ENCODE measurements around the gene MICAL3. TPM values are rescaled to one million over a fixed set of nuclear protein-coding genes. Genes with fewer than 3 reads are reported as not detected.
"Not testable (repeated sequence)": the region's sequence is repeated elsewhere in the genome, so short reads cannot be mapped to it uniquely, and the experiment has no call there.

The MICAL3 gene
- total RNA-seq, 2 experiments from 2014 or later: 30.3 to 31.4 TPM

DNA sequence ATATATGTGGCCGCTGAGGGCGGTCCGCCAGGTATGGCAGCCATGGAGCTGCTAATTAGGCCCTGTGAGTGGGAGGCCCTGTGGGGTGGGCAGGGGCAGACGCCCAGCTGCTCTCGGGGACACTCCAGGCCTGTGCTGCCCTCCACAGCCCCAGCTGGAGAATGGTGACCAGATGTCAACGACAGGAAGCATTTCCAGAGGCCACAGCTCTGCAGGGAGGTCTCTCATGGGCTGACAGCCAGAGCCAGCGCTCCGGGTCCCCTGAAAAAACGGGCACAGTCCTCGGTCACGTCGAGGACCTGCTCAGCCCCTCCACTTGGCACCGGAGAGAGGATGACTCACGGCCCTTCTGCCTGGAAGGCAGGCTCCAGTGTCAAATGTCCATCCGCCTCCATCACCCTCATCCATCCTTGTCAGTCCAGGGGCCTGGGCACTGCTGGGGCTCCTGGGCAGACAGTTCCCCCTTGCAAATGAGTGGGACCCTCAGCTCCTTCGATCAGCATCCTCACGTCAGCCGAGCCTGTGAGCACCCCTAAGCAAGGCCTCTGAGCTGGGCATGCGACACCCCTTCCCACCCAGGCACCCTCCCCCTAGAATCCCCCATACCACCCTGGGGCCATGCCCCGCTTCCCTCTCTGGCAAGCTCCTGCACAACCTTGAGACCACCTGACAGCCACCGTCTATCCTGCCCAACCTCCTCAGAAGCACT, 252.0 kb downstream of the MICAL3 start:
- Mint-ChIP-seq H3K4me1 (peaks cover 51% of the 10 kb centered on the region), H3K36me3 (ENCODE audit: low read depth) (no peaks in the 10 kb centered on the region), H3K9me3 (no peaks in the 10 kb centered on the region)

DNA sequence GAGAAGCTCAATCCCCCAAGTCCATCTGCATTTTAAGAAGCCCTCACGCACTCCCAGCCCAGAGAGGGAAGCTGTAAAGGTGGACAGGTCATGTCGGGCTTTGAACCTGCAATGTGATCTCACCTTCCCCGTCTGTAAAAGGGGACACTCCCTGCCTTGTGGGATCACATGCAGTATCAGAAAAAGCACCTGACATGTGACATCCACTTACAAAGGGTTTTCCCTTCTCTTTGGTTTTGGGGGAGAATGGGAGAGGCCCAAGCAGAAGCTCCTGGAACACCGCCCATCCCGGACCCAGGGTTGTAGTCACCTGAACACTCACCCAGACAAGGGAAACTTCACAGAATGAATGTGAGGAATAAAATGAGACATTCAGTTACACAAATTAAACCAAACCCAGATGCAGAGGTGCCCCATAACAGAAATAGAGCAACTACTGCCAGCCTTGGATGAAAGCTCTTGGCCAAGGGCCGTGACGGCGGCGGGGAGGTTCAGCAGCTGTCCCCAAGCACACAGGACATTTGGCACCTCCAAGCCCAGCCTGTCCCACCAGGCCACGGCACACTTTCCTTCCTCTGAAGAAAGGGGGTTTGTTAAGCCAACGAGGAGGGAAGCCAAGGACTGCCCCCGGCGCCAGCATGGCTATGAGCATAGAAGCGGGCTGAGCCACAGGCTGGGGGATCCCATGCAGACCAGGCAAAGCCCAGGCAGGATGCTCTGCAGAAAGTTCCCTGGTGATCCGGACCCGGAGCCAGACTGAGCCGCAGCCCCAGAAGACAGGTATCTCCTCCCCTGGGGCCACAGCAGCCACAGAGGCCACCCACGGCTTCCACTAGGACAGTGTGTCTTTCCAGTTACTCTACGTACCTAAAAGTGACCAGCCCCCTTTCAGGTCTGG, 253.9 kb downstream of the MICAL3 start:
- no peaks in the 10 kb centered on the region for H3K36me3 Mint-ChIP-seq (ENCODE audit: low read depth)
- peaks cover 42% of the 10 kb centered on the region for H3K27me3 Mint-ChIP-seq
- DNase-seq: no peak
- H3K9me3 Mint-ChIP-seq: no peaks in the 10 kb centered on the region
- ChIA-PET POLR2A (interaction anchor here (0.9 to 1.1 kb wide), 2 partner anchors 9 to 14 kb away, joined by 3 read pairs; no protein-coding TSS in a partner anchor), CTCF (interaction anchor here (1.4 to 6.8 kb wide), 2 partner anchors 15 to 29 kb away, joined by 4 to 32 read pairs; no protein-coding TSS in a partner anchor)
- peaks cover 34% of the 10 kb centered on the region for H3K4me1 Mint-ChIP-seq
- no peak overlapping the region for H3K4me3 Mint-ChIP-seq
- no peak overlapping the region for H3K27ac Mint-ChIP-seq

More for the DNA sequence above, 252.0 kb downstream of the MICAL3 start:
- no peak for DNase-seq
- POLR2A ChIA-PET: interaction anchor here (1.0 to 2.3 kb wide), 3 partner anchors 13 to 305 kb away, joined by 3 to 13 read pairs (median 5); partner anchors contain the start of genes BCL2L13 and PEX26
- CTCF ChIA-PET: interaction anchor here (0.9 to 4.6 kb wide), 3 partner anchors 13 to 304 kb away, joined by 3 to 29 read pairs (median 8); no protein-coding TSS in a partner anchor
- H3K4me3 Mint-ChIP-seq: peak overlapping the region; percentile 79
- peaks cover 39% of the 10 kb centered on the region for H3K27me3 Mint-ChIP-seq
- H3K27ac Mint-ChIP-seq: no peak overlapping the region

DNA sequence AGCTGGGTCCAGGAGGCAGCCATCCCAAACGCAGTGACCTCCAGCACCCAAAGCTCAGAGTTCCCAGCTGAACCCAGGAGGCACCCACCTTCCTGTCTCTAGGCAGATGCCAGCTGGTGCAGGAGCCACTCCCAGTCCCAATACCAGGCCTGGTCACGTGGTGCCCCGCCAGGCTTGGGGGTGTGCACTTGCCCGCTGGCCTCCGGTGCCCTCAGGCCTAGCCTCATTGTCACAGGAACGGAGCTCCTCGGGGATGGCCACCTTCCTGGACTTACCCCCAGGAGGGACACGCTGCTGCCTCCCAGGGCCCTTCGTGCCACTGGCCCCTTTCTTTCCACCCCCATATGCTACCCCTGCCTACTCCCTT, 254.7 kb downstream of the MICAL3 start:
- ChIA-PET POLR2A (interaction anchor here (0.9 to 1.1 kb wide), 2 partner anchors 10 to 15 kb away, joined by 3 read pairs; no protein-coding TSS in a partner anchor), CTCF (interaction anchor here (1.4 to 6.8 kb wide), 2 partner anchors 16 to 28 kb away, joined by 4 to 32 read pairs; no protein-coding TSS in a partner anchor)
- no peak overlapping the region for H3K27ac Mint-ChIP-seq
- H3K4me1 Mint-ChIP-seq: peaks cover 29% of the 10 kb centered on the region
- no peak overlapping the region for H3K4me3 Mint-ChIP-seq
- peaks cover 44% of the 10 kb centered on the region for H3K27me3 Mint-ChIP-seq
- no peak for DNase-seq
- no peaks in the 10 kb centered on the region for H3K36me3 Mint-ChIP-seq (ENCODE audit: low read depth)
- H3K9me3 Mint-ChIP-seq: no peaks in the 10 kb centered on the region

DNA sequence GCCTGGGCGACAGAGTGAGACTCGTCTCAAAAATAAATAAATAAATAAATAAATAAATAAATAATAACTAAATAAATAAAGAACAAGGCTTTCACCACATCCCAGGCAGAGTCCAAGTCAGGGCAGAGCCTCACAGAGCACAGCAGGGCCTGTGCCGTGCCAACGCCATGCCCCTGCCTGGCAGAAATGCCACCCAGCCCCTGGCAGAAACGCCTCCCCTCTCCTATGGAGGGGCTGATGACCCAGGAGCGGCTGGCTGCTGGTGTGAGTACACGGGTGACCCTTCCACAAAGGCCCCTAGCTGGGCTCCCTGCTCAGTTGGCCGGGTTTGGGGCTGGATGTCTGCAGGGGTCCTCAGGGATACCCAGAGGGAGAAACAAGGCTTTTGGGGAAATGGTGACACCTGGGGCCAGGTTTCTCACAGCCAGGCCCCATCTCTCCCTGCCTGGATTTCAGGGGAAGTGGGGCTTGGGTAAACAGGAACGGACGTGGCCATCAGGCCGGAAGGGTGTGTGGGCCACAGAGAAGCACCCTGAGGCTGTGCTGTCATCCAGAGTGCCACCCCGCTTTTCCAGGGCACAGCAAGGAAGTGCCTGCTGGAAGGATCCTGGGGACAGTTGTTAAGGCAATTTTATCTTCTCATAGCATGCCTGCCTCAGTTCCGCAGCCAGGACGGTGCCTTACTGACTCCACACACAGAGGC, 255.2 kb downstream of the MICAL3 start:
- no peaks in the 10 kb centered on the region for H3K9me3 Mint-ChIP-seq

DNA sequence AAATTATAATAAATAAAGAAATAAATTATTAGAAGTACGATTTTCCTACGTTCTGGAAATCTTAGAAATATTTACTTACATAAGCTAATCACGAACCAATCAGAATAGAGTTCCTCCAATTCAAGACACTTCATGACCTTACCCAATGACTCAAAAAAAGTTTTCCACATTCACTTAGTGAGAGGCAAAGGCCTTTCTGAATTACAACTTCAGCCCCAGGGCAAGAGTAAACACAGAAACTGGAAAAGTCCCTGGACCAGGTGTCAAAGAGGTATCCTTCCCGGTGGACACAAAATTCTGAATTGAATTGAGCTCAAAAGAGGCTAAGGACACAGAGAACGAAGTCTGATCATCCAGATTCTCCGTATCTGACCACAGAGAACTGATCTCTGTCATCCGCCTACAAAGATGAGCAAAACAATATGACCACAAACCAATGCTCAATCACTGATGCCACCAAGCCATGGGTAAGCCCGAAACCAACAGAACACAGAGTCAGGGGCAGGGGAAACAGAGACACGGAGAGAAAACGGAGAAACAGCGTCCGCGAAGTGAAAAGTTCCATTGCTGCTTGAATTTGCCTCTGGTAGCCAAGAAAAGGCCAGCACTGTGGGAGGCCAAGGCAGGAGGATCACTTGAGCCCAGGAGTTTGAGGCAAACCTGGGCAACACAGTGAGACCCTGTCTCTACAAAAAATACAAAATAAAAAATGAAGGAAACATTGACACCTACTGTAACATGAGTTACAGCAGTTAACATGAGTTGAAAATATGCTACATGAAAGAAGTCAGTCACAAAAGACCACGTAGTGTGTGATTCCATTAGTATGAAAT, 256.9 kb downstream of the MICAL3 start:
- no peaks in the 10 kb centered on the region for H3K36me3 Mint-ChIP-seq (ENCODE audit: low read depth)
- peak overlapping the region; percentile 8 for H3K4me3 Mint-ChIP-seq
- ChIA-PET POLR2A (interaction anchor here (1.2 to 2.4 kb wide), 5 partner anchors 10 to 311 kb away, joined by 3 to 7 read pairs (median 6); partner anchors contain the start of genes BCL2L13 and PEX26), CTCF (interaction anchor here (1.0 to 6.8 kb wide), 4 partner anchors 15 to 26 kb away, joined by 3 to 32 read pairs (median 4); no protein-coding TSS in a partner anchor)
- H3K27ac Mint-ChIP-seq: peak overlapping the region; percentile 7
- H3K4me1 Mint-ChIP-seq: peaks cover 19% of the 10 kb centered on the region
- peak; percentile 74 for DNase-seq
- no peaks in the 10 kb centered on the region for H3K9me3 Mint-ChIP-seq
- peaks cover 41% of the 10 kb centered on the region for H3K27me3 Mint-ChIP-seq

More for the DNA sequence above, 255.2 kb downstream of the MICAL3 start:
- peaks cover 50% of the 10 kb centered on the region for H3K27me3 Mint-ChIP-seq
- no peak overlapping the region for H3K4me3 Mint-ChIP-seq
- no peaks in the 10 kb centered on the region for H3K36me3 Mint-ChIP-seq (ENCODE audit: low read depth)
- CTCF ChIA-PET: interaction anchor here (1.4 to 6.8 kb wide), 2 partner anchors 17 to 27 kb away, joined by 4 to 32 read pairs; no protein-coding TSS in a partner anchor
- H3K4me1 Mint-ChIP-seq: peaks cover 31% of the 10 kb centered on the region
- no peak for DNase-seq
- POLR2A ChIA-PET: interaction anchor here (1.1 to 2.4 kb wide), 2 partner anchors 8 to 10 kb away, joined by 3 to 7 read pairs; no protein-coding TSS in a partner anchor
- no peak overlapping the region for H3K27ac Mint-ChIP-seq

DNA sequence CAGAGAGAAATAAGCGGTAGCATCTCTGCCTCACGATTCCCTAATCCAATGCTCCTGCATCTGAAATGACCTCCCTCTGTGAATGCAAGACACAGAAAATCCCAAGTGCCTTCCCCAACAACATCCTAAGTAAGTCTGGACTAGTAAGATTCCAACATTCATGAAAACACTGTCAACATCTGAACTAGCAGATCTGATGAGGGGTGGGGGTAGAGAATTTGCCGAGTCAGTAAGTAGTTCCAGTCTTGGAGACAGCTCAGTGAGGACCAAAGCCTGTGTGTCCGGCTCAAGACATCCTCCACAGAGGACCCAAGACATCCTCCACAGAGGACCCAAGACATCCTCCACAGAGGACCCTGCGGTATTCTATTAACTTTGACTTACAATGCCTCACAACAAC, 259.5 kb downstream of the MICAL3 start:
- H3K27me3 Mint-ChIP-seq: peaks cover 33% of the 10 kb centered on the region
- ChIA-PET CTCF (interaction anchor here (2.0 to 6.8 kb wide), 2 partner anchors 21 to 311 kb away, joined by 7 to 32 read pairs; no protein-coding TSS in a partner anchor), POLR2A (interaction anchor here (1.2 kb wide), 1 partner anchor 9 kb away, joined by 4 read pairs; no protein-coding TSS in a partner anchor)
- peaks cover 15% of the 10 kb centered on the region for H3K4me1 Mint-ChIP-seq
- not testable (repeated sequence) for H3K36me3 Mint-ChIP-seq (ENCODE audit: low read depth); H3K27ac Mint-ChIP-seq; DNase-seq; H3K4me3 Mint-ChIP-seq; H3K9me3 Mint-ChIP-seq

DNA sequence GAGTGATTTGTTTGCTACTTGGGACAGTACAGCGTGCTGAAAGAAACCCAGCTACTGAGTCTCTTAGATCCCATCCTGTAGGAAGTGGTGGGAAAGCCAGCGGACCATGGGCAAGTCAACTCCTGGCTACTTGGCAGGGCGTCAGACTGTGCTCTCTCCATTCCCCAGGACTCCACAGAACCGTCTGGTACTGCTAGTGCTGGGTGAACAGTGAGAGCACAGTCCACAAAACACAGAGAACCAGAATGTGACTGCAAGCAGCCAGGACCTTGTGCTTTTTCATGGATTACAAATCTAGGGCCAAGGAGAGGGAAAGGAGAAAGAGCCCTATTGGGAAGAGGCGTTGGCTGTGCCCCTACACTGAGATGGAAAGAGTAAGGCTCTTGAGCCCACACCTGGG, 260.3 kb downstream of the MICAL3 start:
- Mint-ChIP-seq H3K36me3 (ENCODE audit: low read depth) (no peaks in the 10 kb centered on the region), H3K27ac (no peak overlapping the region), H3K4me3 (no peak overlapping the region), H3K27me3 (peaks cover 32% of the 10 kb centered on the region), H3K4me1 (peaks cover 15% of the 10 kb centered on the region), H3K9me3 (no peaks in the 10 kb centered on the region)
- POLR2A ChIA-PET: no interaction called here
- DNase-seq: no peak
- CTCF ChIA-PET: interaction anchor here (6.8 kb wide), 1 partner anchor 22 kb away, joined by 32 read pairs; no protein-coding TSS in a partner anchor

DNA sequence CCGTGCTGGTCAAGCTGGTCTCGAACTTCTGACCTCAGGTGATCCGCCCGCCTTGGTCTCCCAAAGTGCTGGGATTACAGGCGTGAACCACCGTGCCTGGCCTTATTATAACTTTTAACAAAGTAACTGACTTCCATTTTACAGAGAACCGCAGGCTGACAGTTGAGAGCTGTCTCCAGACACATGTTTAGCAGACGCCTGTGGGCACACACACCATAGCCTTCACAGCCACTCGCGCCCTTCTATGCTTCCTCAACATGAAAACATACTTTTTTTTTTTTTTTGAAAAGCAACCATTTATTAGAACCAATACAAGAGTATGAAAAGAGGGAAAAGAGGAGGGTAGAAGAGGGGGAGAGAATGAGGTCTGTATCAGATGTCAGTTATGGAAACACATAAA, 260.9 kb downstream of the MICAL3 start:
- H3K4me3 Mint-ChIP-seq; H3K9me3 Mint-ChIP-seq; POLR2A ChIA-PET; H3K27ac Mint-ChIP-seq; DNase-seq; H3K36me3 Mint-ChIP-seq (ENCODE audit: low read depth): not testable (repeated sequence)
- CTCF ChIA-PET: interaction anchor here (1.0 kb wide), 1 partner anchor 22 kb away, joined by 4 read pairs; no protein-coding TSS in a partner anchor
- peaks cover 32% of the 10 kb centered on the region for H3K27me3 Mint-ChIP-seq
- peaks cover 15% of the 10 kb centered on the region for H3K4me1 Mint-ChIP-seq

DNA sequence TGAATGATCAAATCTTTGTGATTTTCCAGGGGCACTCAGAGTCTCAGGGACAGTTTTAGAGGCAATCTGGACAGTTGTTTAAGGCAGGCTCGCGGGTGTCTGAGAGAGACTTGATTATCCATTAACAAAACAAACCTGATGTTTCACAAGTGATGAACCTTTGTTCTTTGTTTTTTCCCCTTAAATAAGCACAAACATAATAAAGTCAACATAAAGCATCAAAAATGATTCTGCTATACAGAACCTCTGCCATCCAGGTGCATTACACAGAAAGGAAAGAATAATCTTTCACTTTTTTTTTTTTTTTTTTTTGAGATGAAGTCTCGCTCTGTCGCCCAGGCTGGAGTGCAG, 263.2 kb downstream of the MICAL3 start:
- ChIA-PET CTCF (no interaction called here), POLR2A (no interaction called here)
- no peak overlapping the region for H3K27ac Mint-ChIP-seq
- peaks cover 24% of the 10 kb centered on the region for H3K27me3 Mint-ChIP-seq
- no peak overlapping the region for H3K4me3 Mint-ChIP-seq
- peaks cover 2% of the 10 kb centered on the region for H3K4me1 Mint-ChIP-seq
- H3K36me3 Mint-ChIP-seq (ENCODE audit: low read depth): no peaks in the 10 kb centered on the region
- H3K9me3 Mint-ChIP-seq: no peaks in the 10 kb centered on the region
- DNase-seq: no peak

DNA sequence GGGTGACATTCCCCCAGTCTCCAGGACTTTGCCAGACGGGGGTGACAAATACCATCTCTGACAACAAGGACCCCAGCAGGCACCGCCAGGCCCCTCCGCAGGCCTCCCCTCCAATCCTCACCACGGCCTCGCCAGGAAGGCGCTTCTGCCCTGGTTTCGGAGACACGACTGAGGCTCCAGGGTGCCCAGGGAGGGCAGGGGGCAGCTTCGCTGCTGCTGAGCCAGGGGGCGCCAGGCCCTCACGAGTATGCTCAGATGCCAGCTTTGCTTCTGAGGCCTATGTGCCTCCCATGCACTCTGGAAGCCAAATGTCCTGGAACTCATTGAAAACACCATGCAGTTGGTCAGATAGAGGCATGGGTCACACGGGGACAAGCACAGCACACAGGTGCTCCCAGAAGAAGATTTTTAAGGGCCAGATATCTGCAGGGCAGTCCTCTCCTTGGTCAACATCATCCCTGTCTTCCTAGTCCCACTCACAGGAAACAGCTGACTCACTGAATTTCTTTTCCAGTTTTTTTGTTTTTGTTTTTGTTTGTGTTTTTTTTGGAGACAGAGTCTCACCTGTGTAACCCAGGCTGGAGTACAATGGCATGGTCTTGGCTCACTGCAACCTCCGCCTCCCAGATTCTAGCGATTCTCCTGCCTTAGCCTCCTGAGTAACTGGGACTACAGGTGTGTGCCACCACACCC, 270.0 kb downstream of the MICAL3 start:
- Mint-ChIP-seq H3K4me3 (no peak overlapping the region), H3K9me3 (no peaks in the 10 kb centered on the region), H3K4me1 (no peaks in the 10 kb centered on the region), H3K27me3 (no peaks in the 10 kb centered on the region), H3K36me3 (ENCODE audit: low read depth) (no peaks in the 10 kb centered on the region), H3K27ac (no peak overlapping the region)
- ChIA-PET POLR2A (interaction anchor here (1.0 kb wide), 1 partner anchor 31 kb away, joined by 3 read pairs; no protein-coding TSS in a partner anchor), CTCF (interaction anchor here (0.7 to 3.1 kb wide), 2 partner anchors 8 to 31 kb away, joined by 4 to 27 read pairs; no protein-coding TSS in a partner anchor)
- DNase-seq: peak; percentile 36

DNA sequence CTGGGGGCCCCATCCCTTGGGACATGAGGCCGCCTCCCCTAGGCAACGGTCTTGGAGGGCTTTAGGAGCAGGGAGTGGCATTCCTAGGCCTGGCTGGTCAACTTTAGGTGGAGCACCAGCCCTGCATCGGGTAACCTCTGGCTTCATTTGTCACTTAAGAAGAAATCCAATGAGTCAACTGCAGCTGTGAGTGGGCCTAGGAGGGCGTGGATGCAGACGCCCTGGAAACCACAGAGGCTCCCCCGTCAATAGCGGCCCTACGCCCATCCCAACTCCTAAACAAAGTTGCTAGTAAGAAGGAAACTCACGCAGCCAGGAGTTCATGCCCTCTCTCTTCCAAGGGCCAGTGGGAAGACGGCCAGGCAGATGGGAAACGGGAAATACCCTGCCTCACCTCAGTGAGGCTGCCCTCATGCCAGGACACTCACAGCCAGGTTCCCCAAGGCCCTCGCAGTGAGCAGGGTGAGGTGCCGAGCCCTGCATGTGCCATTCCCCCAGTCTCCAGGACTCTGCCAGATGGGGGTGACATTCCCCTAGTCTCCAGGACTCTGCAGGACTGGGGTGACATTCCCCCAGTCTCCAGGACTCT, 270.9 kb downstream of the MICAL3 start:
- H3K4me3 Mint-ChIP-seq: no peak overlapping the region
- no peaks in the 10 kb centered on the region for H3K36me3 Mint-ChIP-seq (ENCODE audit: low read depth)
- ChIA-PET CTCF (interaction anchor here (0.7 to 3.1 kb wide), 4 partner anchors 7 to 255 kb away, joined by 3 to 27 read pairs (median 4); no protein-coding TSS in a partner anchor), POLR2A (no interaction called here)
- no peaks in the 10 kb centered on the region for H3K4me1 Mint-ChIP-seq
- H3K27ac Mint-ChIP-seq: no peak overlapping the region
- H3K9me3 Mint-ChIP-seq: no peaks in the 10 kb centered on the region
- no peak for DNase-seq
- H3K27me3 Mint-ChIP-seq: no peaks in the 10 kb centered on the region
